Nephron (organoid): Measurements from ENCODE around the gene KCNK7.

Source experiments
- H3K27ac Mint-ChIP-seq, 3 experiments: 2 replicates each; pipeline ENCODE4 v1.8.0; 2020; ENCODE audit warnings: mixed read lengths in 3 of 3, mild to moderate bottlenecking in 2 of 3, moderate library complexity in 1 of 3
- H3K27me3 Mint-ChIP-seq: 2 replicates; pipeline ENCODE4 v1.8.0; 2021; ENCODE audit warnings: low read depth, mild to moderate bottlenecking, moderate library complexity, mixed read lengths
- H3K36me3 Mint-ChIP-seq: 2 replicates; pipeline ENCODE4 v1.8.0; 2020; ENCODE audit warnings: low read depth, mixed read lengths
- H3K4me1 Mint-ChIP-seq: 2 replicates; pipeline ENCODE4 v1.8.0; 2020; ENCODE audit warnings: mixed read lengths
- H3K4me3 Mint-ChIP-seq, 3 experiments: 2 replicates each; pipeline ENCODE4 v1.8.0; 2020; ENCODE audit warnings: mild to moderate bottlenecking in 3 of 3, mixed read lengths in 3 of 3, moderate library complexity in 2 of 3
- H3K9me3 Mint-ChIP-seq: 2 replicates; pipeline ENCODE4 v1.8.0; 2020; ENCODE audit warnings: mixed read lengths
- CTCF ChIP-seq, 3 experiments: fragments of 200-600 bp; sonication (generic); IDR thresholded peaks; one replicate each; pipeline ENCODE4 v1.5.0; 2021; ENCODE audit warnings: antibody characterized with exemption in 3 of 3; ENCODE audit not compliant: unreplicated experiment in 3 of 3

Gene KCNK7

GRCh38 chr11:65610404-65610803 lies 14.8 kb upstream of the KCNK7 start:
- Mint-ChIP-seq H3K27ac (no peak overlapping the region), H3K36me3 (peaks cover 27% of the 10 kb centered on the region), H3K9me3 (no peaks in the 10 kb centered on the region), H3K27me3 (no peaks in the 10 kb centered on the region), H3K4me1 (peaks cover 33% of the 10 kb centered on the region), H3K4me3 (peak overlapping the region; percentile 23 to 90 (median 34))
- no peak for TF ChIP-seq CTCF (IDR thresholded peaks at IDR 0.05; ENCODE audit: unreplicated experiment in 3 of 3)

GRCh38 chr11:65609665-65610064 lies 14.1 kb upstream of the KCNK7 start:
- H3K4me3 Mint-ChIP-seq = peak overlapping the region in 2 of 3 experiments; percentile 42 to 71
- H3K27me3 Mint-ChIP-seq = no peaks in the 10 kb centered on the region
- no peak overlapping the region for H3K27ac Mint-ChIP-seq
- no peaks in the 10 kb centered on the region for H3K9me3 Mint-ChIP-seq
- peaks cover 27% of the 10 kb centered on the region for H3K36me3 Mint-ChIP-seq
- no peak for TF ChIP-seq CTCF (IDR thresholded peaks at IDR 0.05; ENCODE audit: unreplicated experiment in 3 of 3)
- H3K4me1 Mint-ChIP-seq = peaks cover 29% of the 10 kb centered on the region

- Mint-ChIP-seq H3K36me3 (peaks cover 31% of the 10 kb centered on the region), H3K9me3 (no peaks in the 10 kb centered on the region), H3K4me1 (peaks cover 32% of the 10 kb centered on the region), H3K4me3 (peak overlapping the region; percentile 31 to 71 (median 42)), H3K27me3 (no peaks in the 10 kb centered on the region), H3K27ac (no peak overlapping the region)
- TF ChIP-seq CTCF (IDR thresholded peaks at IDR 0.05; ENCODE audit: unreplicated experiment in 3 of 3) = no peak
Observed at GRCh38 chr11:65609229-65609628, 13.6 kb upstream of the KCNK7 start.

- Mint-ChIP-seq H3K36me3 (peaks cover 42% of the 10 kb centered on the region), H3K4me3 (peak overlapping the region; percentile 21 to 48 (median 41)), H3K27me3 (no peaks in the 10 kb centered on the region), H3K4me1 (peaks cover 42% of the 10 kb centered on the region), H3K9me3 (no peaks in the 10 kb centered on the region), H3K27ac (no peak overlapping the region)
- TF ChIP-seq CTCF (IDR thresholded peaks at IDR 0.05; ENCODE audit: unreplicated experiment in 3 of 3) = no peak
Observed at GRCh38 chr11:65607614-65608426, 12.2 kb upstream of the KCNK7 start.

- H3K36me3 Mint-ChIP-seq = peaks cover 41% of the 10 kb centered on the region
- no peaks in the 10 kb centered on the region for H3K27me3 Mint-ChIP-seq
Observed at GRCh38 chr11:65606876-65607613, 11.4 kb upstream of the KCNK7 start.

More at GRCh38 chr11:65606876-65607613, 11.4 kb upstream of the KCNK7 start:
- no peak for TF ChIP-seq CTCF (IDR thresholded peaks at IDR 0.05; ENCODE audit: unreplicated experiment in 3 of 3)
- peak overlapping the region; percentile 53 to 60 (median 58) for H3K4me3 Mint-ChIP-seq
- peaks cover 36% of the 10 kb centered on the region for H3K4me1 Mint-ChIP-seq
- H3K9me3 Mint-ChIP-seq = no peaks in the 10 kb centered on the region
- peak overlapping the region in 1 of 3 experiments; percentile 19 for H3K27ac Mint-ChIP-seq
